ENCODE data around the gene NXT1. TPM values are rescaled to one million over a fixed set of nuclear protein-coding genes. Genes with fewer than 3 reads are reported as not detected.

Gene NXT1
- total and polyA plus RNA-seq, 2 donors (not counting 1 experiment from before 2014, with no cell fraction given), result 21.4 to 147 TPM

DNA sequence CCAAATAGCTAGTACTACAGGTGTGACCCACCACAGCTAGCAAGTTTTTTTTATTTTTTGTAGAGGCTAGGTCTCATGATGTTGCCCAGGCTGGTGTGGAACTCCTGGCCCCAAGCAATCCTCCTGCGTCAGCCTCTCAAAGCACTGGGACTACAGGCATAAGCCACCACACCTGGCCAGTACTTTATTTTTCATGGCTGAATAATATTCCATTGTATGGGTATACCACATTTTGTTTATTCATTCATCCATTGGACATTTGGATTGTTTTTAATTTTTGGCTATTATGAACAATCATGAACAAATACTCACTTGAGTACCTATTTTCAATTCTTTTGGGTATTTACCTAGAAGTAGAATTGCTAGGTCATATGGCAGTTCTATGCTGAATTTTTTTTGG is 7.0 kb upstream of the NXT1 start:
- Histone ChIP-seq H3K27me3 (replicated peaks in 1 of 4; ENCODE audit: control extremely low read depth in 1 of 4, control insufficient read depth in 3 of 4, insufficient read depth in 4 of 4, low read length in 3 of 4) (no peaks in the 10 kb centered on the region), H3K27ac (ENCODE audit: low read length in 2 of 2) (no peak overlapping the region), H3K4me1 (ENCODE audit: control insufficient read depth in 2 of 2, insufficient read depth in 2 of 2, low read length in 2 of 2) (no peaks in the 10 kb centered on the region), H3K9me3 (ENCODE audit: control extremely low read depth in 1 of 3, control insufficient read depth in 2 of 3, insufficient read depth in 1 of 3, low read length in 2 of 3) (peaks cover 0 to 3% (median 0%) of the 10 kb centered on the region in 3 donors), H3K4me3 (ENCODE audit: control extremely low read depth in 1 of 5, extremely low read depth in 1 of 5, insufficient read depth in 1 of 5, low read depth in 2 of 5, low read length in 4 of 5) (no peak overlapping the region), H2AFZ (ENCODE audit: insufficient read depth, low read depth, low read length, poor library complexity, severe bottlenecking) (no peak overlapping the region), H3K4me2 (replicated peaks; ENCODE audit: low read depth, low read length, poor library complexity, severe bottlenecking) (no peak overlapping the region), H3K79me2 (ENCODE audit: control insufficient read depth, insufficient read depth, low read length) (no peaks in the 10 kb centered on the region), H4K20me1 (ENCODE audit: control insufficient read depth, insufficient read depth, low read length, poor library complexity, severe bottlenecking) (no peaks in the 10 kb centered on the region), H3K36me3 (replicated peaks in 1 of 2; ENCODE audit: control extremely low read depth in 1 of 2, control insufficient read depth in 1 of 2, extremely low read depth in 1 of 2, insufficient read depth in 2 of 2, low read length in 1 of 2) (no peaks in the 10 kb centered on the region), H3K9ac (ENCODE audit: low read length) (no peak overlapping the region)
- H3K27me3 Mint-ChIP-seq, result peaks cover 7% of the 10 kb centered on the region
- no CpG with 5 or more reads among the region's 1 CpG for WGBS (ENCODE audit: insufficient coverage)
- ChIA-PET CTCF (interaction anchor here (0.9 kb wide), 1 partner anchor 78 kb away, joined by 3 read pairs; the partner anchor contains the start of gene NAPB), POLR2A (no interaction called here)
- ATAC-seq (ENCODE audit: low read depth) (no peak), DNase-seq (no peak)
- no peaks in the 10 kb centered on the region for H3K4me1 Mint-ChIP-seq
- intact Hi-C loops (cut with micrococcal nuclease), result loop anchor here (5.0 kb wide), 1 partner anchor 1006 kb away; no protein-coding TSS in a partner anchor
- no peaks in the 10 kb centered on the region for H3K9me3 Mint-ChIP-seq (ENCODE audit: insufficient read depth)
- no peak overlapping the region for H3K27ac Mint-ChIP-seq
- TF ChIP-seq, protein P1, sequence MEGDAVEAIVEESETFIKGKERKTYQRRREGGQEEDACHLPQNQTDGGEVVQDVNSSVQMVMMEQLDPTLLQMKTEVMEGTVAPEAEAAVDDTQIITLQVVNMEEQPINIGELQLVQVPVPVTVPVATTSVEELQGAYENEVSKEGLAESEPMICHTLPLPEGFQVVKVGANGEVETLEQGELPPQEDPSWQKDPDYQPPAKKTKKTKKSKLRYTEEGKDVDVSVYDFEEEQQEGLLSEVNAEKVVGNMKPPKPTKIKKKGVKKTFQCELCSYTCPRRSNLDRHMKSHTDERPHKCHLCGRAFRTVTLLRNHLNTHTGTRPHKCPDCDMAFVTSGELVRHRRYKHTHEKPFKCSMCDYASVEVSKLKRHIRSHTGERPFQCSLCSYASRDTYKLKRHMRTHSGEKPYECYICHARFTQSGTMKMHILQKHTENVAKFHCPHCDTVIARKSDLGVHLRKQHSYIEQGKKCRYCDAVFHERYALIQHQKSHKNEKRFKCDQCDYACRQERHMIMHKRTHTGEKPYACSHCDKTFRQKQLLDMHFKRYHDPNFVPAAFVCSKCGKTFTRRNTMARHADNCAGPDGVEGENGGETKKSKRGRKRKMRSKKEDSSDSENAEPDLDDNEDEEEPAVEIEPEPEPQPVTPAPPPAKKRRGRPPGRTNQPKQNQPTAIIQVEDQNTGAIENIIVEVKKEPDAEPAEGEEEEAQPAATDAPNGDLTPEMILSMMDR (IDR thresholded peaks at IDR 0.05), result no peak
- no peak overlapping the region for H3K4me3 Mint-ChIP-seq

DNA sequence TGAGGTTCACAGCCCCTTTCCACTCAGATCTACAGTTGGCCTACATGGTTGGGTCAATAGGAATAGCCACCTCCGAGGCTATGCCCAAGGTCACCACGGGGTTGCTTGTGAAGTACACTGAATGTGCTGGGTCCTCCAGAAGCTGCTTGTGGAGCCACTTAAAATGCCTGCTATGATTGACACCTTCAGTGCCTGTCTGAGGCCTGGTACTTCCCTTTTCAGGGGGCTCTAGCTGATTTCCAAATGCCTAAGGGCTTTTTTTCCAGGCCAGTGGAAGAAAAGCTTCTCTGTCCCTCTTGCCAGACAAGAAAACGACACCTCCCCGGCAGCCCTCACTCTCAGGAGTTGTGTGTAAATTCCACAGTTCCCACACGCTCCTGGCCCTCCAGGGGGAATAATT is 6.3 kb upstream of the NXT1 start:
- CTCF ChIA-PET, result no interaction called here
- ATAC-seq (ENCODE audit: low read depth), result no peak

More for the DNA sequence above, 6.3 kb upstream of the NXT1 start:
- H3K4me3 ChIP-seq (ENCODE audit: control extremely low read depth in 1 of 5, extremely low read depth in 1 of 5, insufficient read depth in 1 of 5, low read depth in 2 of 5, low read length in 4 of 5), result no peak overlapping the region
- 71% methylated on average over 4 of the region's 5 CpGs for WGBS (ENCODE audit: insufficient coverage)
- intact Hi-C loops (cut with micrococcal nuclease), result loop anchor here (5.0 kb wide), 1 partner anchor 1007 kb away; no protein-coding TSS in a partner anchor
- H3K27ac ChIP-seq (ENCODE audit: low read length in 2 of 2), result no peak overlapping the region
- no peaks in the 10 kb centered on the region for H3K27me3 ChIP-seq (replicated peaks in 1 of 4; ENCODE audit: control extremely low read depth in 1 of 4, control insufficient read depth in 3 of 4, insufficient read depth in 4 of 4, low read length in 3 of 4)
- Mint-ChIP-seq H3K9me3 (ENCODE audit: insufficient read depth) (no peaks in the 10 kb centered on the region), H3K4me1 (peaks cover 5% of the 10 kb centered on the region), H3K27ac (no peak overlapping the region), H3K27me3 (peaks cover 7% of the 10 kb centered on the region), H3K4me3 (no peak overlapping the region)
- H3K4me2 ChIP-seq (replicated peaks; ENCODE audit: low read depth, low read length, poor library complexity, severe bottlenecking), result no peak overlapping the region
- POLR2A ChIA-PET, result no interaction called here
- peaks cover 0 to 3% (median 0%) of the 10 kb centered on the region in 3 donors for H3K9me3 ChIP-seq (ENCODE audit: control extremely low read depth in 1 of 3, control insufficient read depth in 2 of 3, insufficient read depth in 1 of 3, low read length in 2 of 3)
- no peaks in the 10 kb centered on the region for H4K20me1 ChIP-seq (ENCODE audit: control insufficient read depth, insufficient read depth, low read length, poor library complexity, severe bottlenecking)
- no peak overlapping the region for H3K9ac ChIP-seq (ENCODE audit: low read length)
- no peaks in the 10 kb centered on the region for H3K79me2 ChIP-seq (ENCODE audit: control insufficient read depth, insufficient read depth, low read length)
- H3K36me3 ChIP-seq (replicated peaks in 1 of 2; ENCODE audit: control extremely low read depth in 1 of 2, control insufficient read depth in 1 of 2, extremely low read depth in 1 of 2, insufficient read depth in 2 of 2, low read length in 1 of 2), result no peaks in the 10 kb centered on the region
- TF ChIP-seq EZH2 (IDR thresholded peaks at IDR 0.05; ENCODE audit: borderline replicate concordance, insufficient read depth, low read depth, low read length, poor library complexity, severe bottlenecking), result no peak
- TF ChIP-seq, protein P1 (IDR thresholded peaks at IDR 0.05), result no peak
- peaks cover 4 to 5% of the 10 kb centered on the region in 2 donors for H3K4me1 ChIP-seq (ENCODE audit: control insufficient read depth in 2 of 2, insufficient read depth in 2 of 2, low read length in 2 of 2)
- no peak overlapping the region for H2AFZ ChIP-seq (ENCODE audit: insufficient read depth, low read depth, low read length, poor library complexity, severe bottlenecking)
- DNase-seq, result no peak

All from B cell (primary cell).